ENCODE data around the gene SND1.

DNA sequence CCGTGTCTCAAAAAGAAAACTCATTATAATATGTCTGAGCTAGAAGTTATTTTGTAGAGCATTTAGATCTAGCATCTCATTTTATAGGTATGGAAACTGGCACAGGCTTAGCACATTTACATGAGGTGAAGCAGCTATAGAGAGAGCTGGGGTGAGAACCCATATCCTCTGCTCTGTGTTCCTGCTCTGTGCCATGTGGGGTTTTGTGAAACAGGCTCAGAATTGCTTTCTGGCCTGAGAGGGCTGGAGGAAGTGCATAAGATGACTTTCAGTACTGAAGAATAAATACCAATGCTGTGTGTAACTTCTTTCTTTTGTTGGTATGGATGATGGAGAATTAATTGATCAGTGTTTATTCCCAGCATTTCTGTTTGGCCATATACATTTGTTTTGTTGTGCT lies 220.1 kb downstream of the SND1 start:
- TF ChIP-seq, protein P1, sequence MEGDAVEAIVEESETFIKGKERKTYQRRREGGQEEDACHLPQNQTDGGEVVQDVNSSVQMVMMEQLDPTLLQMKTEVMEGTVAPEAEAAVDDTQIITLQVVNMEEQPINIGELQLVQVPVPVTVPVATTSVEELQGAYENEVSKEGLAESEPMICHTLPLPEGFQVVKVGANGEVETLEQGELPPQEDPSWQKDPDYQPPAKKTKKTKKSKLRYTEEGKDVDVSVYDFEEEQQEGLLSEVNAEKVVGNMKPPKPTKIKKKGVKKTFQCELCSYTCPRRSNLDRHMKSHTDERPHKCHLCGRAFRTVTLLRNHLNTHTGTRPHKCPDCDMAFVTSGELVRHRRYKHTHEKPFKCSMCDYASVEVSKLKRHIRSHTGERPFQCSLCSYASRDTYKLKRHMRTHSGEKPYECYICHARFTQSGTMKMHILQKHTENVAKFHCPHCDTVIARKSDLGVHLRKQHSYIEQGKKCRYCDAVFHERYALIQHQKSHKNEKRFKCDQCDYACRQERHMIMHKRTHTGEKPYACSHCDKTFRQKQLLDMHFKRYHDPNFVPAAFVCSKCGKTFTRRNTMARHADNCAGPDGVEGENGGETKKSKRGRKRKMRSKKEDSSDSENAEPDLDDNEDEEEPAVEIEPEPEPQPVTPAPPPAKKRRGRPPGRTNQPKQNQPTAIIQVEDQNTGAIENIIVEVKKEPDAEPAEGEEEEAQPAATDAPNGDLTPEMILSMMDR (IDR thresholded peaks at IDR 0.05), result no peak
- no peak for TF ChIP-seq POLR2A (IDR thresholded peaks at IDR 0.05)

Data from right lobe of liver (tissue), 4 donors.